GOT3 (cell line): ENCODE results near the gene IFNA4.

Experiments
- DNase-seq: peaks from one replicate; lab custom pipeline; 2025; ENCODE audit warnings: mixed read lengths; lab: John Stamatoyannopoulos, UW

The IFNA4 gene

GRCh38 chr9:21165516-21165915, 21.9 kb downstream of the IFNA4 start:
- DNase-seq, result no peak

GRCh38 chr9:21160178-21160577, 27.2 kb downstream of the IFNA4 start:
- no peak for DNase-seq

GRCh38 chr9:21155501-21155900, 31.9 kb downstream of the IFNA4 start:
- DNase-seq, result no peak

- DNase-seq, result no peak
Measured at GRCh38 chr9:21154018-21154608, 33.3 kb downstream of the IFNA4 start.

GRCh38 chr9:21153336-21154017, 33.9 kb downstream of the IFNA4 start:
- DNase-seq, result no peak

GRCh38 chr9:21144603-21145002, 42.8 kb downstream of the IFNA4 start:
- no peak for DNase-seq

- DNase-seq, result no peak
Measured at GRCh38 chr9:21141427-21141882, 45.9 kb downstream of the IFNA4 start, which contains the start of gene IFNW1. Gene IFNW1 (minus strand): TSS chr9:21141832. CDS start chr9:21141570, 262 bp downstream.

GRCh38 chr9:21137020-21137419, 50.4 kb downstream of the IFNA4 start:
- DNase-seq, result no peak
